Astrocyte of the cerebellum (primary cell): ENCODE measurements around the gene SCN11A.
A peak's percentile ranks its signal among the peaks of the same experiment; 100 is the strongest.

Source experiments
- DNase-seq: peaks from one replicate; pipeline ENCODE4 v3.0.0-alpha.2; 2011; ENCODE audit warnings: low read depth
- H3K4me3 ChIP-seq: 2 replicates; pipeline ENCODE4 v1.5.1; 2011; ENCODE audit warnings: mild to moderate bottlenecking, low read depth, low read length, moderate library complexity
- CTCF ChIP-seq: IDR thresholded peaks from 2 replicates; pipeline ENCODE4 v1.5.1; 2012; ENCODE audit warnings: low read length, low read depth, moderate library complexity, mild to moderate bottlenecking; ENCODE audit errors: missing control alignments
- in situ Hi-C: cut with HindIII; loops from 2 replicates; pipeline ENCODE4 v1.10.0; 2017; ENCODE audit warnings: low sequenced_read_pairs

SCN11A gene

GRCh38 chr3:39051649-39052561, at the start of gene SCN11A, which contains the start of gene WDR48:
TSS of gene SCN11A (minus strand) at chr3:39051944. CDS start at chr3:38950362, 101,582 bp downstream.
TSS of gene WDR48 (plus strand) at chr3:39052016. CDS start at chr3:39052026, 10 bp downstream.
- peak; percentile 85 for DNase-seq
- peak within 1 kb of the TSS; percentile 87 for H3K4me3 ChIP-seq
- no peak for TF ChIP-seq CTCF
- in situ Hi-C loops = no loop called here

- peak; percentile 67 for TF ChIP-seq CTCF
- H3K4me3 ChIP-seq = no peak overlapping the region
- DNase-seq = no peak
- in situ Hi-C loops = no loop called here
These were observed 49.4 kb upstream of the SCN11A start for GRCh38 chr3:39101022-39101689.

GRCh38 chr3:39100500-39100886, 48.7 kb upstream of the SCN11A start:
- no peak overlapping the region for H3K4me3 ChIP-seq
- no peak for TF ChIP-seq CTCF
- in situ Hi-C loops = no loop called here
- no peak for DNase-seq

- TF ChIP-seq CTCF = no peak
- in situ Hi-C loops = no loop called here
- H3K4me3 ChIP-seq = no peak overlapping the region
- DNase-seq = no peak
These were observed 48.2 kb upstream of the SCN11A start for GRCh38 chr3:39099738-39100499.

- in situ Hi-C loops = no loop called here
- no peak for TF ChIP-seq CTCF
- DNase-seq = no peak
- H3K4me3 ChIP-seq = no peak overlapping the region
These were observed 47.5 kb upstream of the SCN11A start for GRCh38 chr3:39099242-39099641.

GRCh38 chr3:39098473-39099000, 46.8 kb upstream of the SCN11A start:
- no peak for TF ChIP-seq CTCF
- H3K4me3 ChIP-seq = no peak overlapping the region
- no peak for DNase-seq
- in situ Hi-C loops = no loop called here
